Measurements from ENCODE around the gene PALMD.

The PALMD gene, protein sequence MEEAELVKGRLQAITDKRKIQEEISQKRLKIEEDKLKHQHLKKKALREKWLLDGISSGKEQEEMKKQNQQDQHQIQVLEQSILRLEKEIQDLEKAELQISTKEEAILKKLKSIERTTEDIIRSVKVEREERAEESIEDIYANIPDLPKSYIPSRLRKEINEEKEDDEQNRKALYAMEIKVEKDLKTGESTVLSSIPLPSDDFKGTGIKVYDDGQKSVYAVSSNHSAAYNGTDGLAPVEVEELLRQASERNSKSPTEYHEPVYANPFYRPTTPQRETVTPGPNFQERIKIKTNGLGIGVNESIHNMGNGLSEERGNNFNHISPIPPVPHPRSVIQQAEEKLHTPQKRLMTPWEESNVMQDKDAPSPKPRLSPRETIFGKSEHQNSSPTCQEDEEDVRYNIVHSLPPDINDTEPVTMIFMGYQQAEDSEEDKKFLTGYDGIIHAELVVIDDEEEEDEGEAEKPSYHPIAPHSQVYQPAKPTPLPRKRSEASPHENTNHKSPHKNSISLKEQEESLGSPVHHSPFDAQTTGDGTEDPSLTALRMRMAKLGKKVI

DNA sequence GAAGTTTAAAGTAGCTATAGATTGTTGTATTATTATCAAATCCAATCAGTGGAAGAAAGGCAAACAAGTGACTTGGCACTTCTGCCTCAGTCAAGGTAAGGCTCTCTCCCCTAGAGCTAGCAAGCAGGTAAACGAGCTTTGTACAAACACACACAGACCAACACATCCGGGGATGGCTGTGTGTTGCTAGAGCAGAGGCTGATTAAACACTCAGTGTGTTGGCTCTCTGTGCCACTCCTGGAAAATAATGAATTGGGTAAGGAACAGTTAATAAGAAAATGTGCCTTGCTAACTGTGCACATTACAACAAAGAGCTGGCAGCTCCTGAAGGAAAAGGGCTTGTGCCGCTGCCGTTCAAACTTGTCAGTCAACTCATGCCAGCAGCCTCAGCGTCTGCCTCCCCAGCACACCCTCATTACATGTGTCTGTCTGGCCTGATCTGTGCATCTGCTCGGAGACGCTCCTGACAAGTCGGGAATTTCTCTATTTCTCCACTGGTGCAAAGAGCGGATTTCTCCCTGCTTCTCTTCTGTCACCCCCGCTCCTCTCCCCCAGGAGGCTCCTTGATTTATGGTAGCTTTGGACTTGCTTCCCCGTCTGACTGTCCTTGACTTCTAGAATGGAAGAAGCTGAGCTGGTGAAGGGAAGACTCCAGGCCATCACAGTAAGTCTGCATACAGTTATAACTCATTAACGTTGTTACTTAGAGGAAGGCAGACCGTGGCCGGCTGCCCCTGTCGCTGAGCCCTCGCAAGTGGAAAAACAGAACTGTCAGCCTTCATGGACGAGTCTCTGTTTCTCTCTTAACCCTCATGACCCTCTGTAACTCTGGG lies at the start of gene PALMD:
Gene PALMD (plus strand): TSS at position 415 of the 833 bp plus-strand sequence. CDS start 205 bp downstream, at position 620.
- DNase-seq (ENCODE audit: low spot score) = peak; percentile 21

DNA sequence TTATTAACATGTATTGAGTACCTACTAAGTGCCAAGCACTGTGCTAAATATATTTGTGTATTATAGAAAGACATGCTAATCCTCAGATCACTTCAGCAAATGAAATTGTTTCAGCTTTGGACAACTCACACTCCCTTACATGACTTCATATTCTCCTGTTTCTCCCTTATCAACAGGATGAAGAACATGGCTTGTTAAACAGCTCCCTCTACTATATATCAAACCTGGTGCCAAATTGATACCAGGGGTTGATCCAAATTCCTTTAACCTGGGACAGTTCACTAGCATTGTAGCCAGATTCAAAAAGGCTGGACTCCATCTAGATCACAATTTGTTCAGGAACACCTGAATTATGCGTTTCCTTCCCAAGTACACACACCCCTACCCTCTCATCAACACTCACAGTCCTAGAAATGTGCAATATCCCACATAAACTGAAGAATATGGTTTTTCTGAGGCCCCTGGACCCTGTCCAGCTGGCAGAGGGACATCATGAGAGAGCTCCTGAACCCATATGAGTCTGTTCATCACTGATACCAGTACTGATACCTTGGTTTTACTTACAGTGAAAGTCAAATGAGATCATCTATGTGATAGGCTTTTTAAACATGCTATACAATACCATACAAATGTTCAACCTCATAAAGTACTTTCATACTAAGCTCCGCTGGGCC lies 47.0 kb upstream of the PALMD start:
- no peak for DNase-seq (ENCODE audit: low spot score)

DNA sequence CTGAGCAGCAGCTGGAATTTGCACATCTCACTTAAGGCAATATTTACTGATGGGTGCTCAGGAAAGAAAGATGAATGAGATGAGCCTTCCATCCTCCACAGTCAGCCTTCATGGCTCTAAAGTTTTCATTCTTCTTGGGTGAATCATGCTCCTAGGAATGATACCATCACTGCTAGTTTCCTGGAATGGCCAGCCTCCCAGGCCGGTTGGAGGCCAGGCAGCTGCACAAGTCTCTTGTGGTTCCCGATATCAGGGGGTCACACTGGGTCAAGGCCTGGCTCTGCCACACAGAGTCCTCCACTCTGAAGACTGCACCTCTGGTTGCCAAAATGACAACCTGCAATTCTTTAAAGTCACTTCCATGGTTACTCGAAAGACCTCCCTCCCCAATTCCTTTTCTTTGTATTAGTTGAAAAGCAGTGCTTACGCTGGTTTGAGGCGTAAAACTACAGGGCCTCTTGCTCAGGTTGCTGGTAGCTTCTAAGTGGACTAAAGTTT lies 46.2 kb upstream of the PALMD start:
- DNase-seq (ENCODE audit: low spot score) = peak; percentile 86

DNA sequence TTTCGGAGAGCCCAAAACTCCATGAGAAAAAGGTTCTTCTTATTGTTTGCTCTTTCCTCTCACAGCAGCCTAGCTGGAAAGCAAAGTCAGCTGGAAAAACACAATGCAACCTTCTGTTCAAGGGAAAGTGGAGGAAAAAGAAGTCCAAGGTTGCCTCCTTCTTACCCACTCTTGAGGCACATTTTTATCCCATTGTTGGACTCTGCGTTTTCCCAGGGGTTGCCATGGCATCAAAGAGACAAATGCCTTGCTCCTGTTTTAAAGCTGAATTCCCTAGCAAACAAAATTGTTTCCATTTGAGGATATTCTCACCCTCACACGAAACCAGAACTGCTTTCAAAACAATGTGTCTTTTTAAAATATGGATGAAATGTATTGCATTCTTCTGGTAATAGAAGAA lies 45.1 kb upstream of the PALMD start:
- DNase-seq (ENCODE audit: low spot score) = peak; percentile 18

DNA sequence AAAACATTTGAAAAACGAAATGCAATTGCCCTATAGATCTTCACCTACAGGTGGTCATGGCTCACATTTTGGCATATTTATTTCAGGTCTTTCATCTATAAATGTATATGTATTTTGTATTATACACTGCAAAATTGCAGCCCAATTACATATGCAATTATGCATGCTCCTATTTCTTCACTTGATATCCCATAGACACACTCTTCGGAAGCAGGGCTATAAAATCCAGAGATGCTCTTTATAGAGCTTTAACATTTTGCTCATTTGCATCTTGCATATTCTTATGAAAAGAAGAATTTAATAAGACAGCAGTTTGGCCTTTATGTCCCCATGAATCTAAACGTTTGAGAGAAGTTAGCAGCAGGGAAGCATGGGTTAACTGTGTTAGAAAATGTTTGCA lies 44.7 kb upstream of the PALMD start:
- DNase-seq (ENCODE audit: low spot score) = no peak

DNA sequence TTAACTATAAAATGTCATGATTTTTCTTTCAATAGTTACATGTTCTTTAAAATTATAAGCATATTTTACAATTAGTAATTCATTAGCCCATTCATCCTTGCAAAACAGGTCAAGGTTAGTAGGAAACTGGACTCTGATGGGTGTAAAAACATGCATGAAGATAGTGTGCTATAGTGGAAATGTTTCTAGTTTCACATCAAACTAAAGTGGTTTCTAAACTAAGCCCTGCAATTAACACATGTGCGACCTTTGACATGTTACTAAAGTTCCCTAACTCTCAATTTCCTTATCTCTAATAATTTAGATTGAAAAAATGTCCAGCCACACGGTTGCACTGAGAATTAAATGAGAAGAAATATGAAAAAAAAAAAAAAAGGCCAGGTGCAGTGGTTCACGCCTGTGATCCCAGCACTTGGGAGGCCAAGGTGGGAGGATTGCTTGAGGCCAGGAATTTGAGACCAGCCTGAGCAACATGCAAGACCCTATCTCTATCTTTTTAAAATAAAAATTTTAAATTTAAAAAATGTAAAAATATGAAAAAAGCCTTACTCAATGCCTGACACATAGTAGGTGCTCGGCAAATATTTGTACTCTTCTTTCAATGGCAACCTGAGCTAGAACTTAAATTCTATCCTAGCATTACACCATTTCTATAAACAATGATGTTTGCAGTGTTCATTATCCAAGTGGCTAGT lies 44.1 kb upstream of the PALMD start:
- no peak for DNase-seq (ENCODE audit: low spot score)

DNA sequence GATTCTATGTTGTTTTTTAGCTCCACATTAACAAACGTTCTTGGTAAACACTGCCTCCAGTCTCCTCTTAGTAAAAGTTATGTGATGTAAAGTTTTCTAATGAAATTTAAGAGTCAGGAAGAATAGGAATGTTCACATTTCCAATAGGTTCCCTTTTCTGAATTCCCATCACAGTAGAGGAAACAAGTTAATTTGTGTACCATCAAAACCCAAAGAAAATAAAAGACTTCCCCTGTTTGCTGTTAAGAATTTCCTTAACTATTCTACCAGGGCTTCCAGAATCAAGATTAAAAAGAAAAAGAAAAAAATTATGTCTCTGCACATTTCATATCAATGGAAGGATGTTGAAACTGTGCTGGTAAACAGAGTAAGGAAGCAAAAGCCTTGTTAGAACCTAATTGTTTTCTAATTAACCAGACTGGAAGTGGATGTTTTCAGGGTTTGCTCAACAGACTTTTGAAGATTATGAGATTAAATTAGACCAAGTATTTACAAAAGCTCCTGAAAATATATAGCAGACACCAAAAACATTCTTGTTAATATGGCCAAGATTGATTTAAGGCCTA lies 43.4 kb upstream of the PALMD start:
- DNase-seq (ENCODE audit: low spot score) = no peak

DNA sequence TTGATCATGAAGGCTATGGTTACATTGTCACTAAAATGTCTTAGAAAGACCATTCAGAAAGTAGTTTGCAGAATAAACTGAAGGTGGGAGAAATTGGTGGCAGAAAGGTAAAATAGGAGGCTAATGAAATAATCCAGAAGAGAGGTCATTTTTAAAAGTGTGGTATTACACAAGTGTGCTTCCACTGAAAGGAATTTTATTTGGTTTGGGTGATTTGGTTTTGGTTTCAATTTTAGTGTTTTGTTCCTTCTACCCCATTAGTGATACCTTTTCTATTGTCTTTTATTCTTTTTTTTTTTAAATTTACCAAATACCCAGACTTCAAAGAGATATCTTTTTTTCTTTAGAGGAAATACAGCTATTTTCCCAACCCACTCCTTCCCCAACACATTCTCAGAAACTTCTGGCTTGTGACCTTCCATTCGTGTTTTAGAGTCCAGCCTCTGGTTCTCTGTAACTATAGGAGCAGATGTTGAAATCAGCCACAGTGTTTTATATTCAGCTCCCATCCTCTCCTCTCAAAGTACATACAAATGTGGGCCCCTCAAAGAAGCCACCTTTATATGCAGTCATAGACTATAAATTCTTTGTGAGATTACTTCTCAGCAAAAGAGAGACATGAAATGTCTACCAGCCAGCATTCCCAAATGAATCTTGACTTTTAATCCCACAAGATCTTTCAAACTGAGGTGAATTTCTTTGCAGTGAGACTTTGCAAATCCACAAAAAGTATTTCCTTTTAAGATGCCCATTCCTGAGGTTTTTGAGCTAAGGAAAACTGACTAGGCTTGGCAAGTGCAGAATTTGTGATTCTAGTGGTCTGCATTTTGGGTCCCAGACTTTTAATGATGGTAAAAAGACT lies 42.0 kb upstream of the PALMD start:
- DNase-seq (ENCODE audit: low spot score) = no peak

DNA sequence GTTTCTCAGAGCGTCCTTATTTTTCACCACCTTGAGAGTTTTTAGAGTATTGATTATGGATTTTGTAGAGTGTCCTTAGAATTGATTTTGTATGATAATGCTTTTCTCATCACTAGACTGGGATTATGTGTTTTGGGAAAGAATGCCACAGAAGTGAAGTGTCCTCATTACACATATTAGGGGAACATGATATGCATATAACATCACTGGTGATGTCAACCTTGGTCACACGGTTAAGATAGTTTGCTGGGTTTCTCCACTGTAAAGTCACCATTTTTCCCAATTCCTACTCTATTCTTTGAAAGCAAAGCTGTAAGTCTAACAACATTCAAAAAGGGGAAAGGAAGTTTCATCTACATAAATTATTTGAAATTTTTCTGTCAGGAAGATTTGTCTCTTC lies 39.6 kb upstream of the PALMD start:
- no peak for DNase-seq (ENCODE audit: low spot score)

DNA sequence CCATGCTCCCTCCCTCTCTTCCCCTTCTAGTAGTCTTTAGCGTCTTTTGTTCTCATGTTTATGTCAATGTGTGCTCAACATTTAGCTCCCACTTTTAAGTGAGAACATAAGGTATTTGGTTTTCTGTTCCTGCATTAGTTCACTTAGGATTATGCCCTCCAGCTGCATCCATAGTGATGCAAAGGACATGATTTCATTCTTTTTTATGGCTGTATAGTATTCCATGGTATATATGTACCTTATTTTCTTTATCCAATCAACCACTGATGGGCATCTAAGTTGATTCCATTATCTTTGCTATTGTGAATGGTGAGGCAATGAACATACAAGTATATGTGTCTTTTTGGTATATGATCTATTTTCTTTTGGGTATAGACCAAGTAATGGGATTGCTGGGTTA lies 38.3 kb upstream of the PALMD start:
- no peak for DNase-seq (ENCODE audit: low spot score)

DNA sequence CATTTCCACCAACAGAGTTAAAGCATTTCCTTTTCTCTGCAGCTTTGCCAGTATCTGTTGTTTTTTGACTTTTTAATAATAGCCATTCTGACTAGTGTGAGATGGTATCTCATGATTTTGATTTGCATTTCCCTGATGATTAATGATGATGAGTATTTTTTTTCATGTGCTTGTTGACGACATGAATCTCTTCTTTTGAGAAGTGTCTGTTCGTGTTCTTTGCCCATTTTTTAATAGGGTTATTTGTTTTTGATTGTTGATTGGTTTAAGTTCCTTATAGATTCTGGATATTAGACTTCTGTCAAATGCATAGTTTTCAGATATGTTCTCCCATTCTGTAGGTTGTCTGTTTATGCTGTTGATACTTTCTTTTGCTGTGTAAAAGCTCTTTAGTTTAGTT lies 37.9 kb upstream of the PALMD start:
- no peak for DNase-seq (ENCODE audit: low spot score)

DNA sequence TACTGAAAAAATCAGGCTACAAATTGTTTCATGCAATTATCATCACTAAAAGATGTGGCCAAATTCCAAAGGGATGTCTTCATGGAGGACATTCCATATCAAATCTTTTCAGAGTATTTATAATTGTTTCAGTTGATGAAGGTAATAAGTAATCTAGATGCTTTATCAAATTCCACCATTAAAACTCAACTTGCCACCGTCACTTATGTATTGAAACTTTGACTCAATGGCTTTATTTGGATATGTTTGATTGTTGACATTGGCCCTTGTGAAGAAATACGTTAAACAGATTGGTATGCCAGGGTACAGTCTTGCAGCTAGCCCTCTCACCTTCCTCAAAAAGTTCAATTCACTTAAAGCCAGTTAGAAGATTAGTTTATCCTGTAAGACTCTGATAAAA lies 32.2 kb upstream of the PALMD start:
- no peak for DNase-seq (ENCODE audit: low spot score)

DNA sequence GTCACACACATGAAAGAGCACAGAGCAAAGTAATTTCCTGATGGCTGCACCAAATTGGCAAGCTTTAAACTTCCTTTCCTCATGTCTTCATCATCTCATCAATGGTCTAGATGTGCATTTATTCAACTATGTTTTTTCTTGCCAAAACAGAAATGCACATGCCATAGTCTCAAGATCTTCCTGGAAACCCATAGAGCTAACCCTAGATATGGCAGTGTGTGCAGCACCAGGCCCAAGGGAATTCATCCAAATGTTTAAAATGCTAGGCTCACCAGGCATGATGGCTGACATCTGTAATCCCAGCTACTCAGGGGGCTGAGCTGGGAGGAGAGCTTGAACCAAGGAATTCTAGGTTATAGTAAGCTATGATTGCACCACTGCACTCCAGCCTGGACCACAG lies 31.2 kb upstream of the PALMD start:
- DNase-seq (ENCODE audit: low spot score) = no peak

DNA sequence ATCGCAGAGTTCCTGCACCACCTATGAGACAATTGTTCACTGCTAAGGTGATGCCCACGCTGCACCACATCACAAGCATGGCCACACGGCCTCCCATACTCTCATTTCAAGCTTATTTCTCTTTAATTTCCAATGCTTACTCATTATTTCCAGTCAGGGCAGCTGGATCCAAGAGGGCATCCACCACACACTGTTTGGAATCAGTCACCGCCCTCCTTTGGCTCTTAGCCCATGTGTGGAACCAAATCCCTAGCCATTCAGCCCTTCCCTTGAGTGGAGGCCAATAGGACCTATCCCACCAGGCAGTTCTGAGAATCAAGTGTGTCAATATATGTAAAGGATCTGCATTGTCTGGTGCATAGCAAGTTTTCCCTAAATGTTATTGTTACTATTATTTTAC lies 26.3 kb upstream of the PALMD start:
- no peak for DNase-seq (ENCODE audit: low spot score)

DNA sequence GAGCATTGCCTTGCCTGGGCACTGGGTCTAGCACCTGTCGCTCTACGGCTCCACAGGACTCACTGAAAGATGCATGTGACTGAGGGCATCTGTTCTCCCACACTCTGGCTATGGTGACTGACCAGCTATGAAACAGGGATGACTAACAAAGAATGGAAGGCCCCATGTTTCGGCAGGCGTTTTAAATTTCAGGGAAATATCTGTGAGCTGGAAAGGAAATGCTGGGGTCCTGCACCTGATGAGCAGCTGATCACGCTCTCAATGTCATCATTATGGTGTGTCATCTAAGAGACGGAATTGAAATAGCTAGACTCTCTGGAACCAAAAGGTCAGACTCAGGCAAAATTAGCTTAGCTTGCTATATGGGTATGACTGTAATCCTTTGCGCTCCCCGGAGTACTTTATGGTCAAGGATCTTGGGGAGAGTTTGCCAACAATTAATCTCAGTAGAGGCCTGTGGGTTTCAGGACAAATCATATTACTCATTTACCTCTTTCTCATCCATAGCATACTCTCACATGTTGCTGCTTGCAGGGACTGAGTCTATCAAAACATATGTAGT lies 24.5 kb upstream of the PALMD start:
- no peak for DNase-seq (ENCODE audit: low spot score)

DNA sequence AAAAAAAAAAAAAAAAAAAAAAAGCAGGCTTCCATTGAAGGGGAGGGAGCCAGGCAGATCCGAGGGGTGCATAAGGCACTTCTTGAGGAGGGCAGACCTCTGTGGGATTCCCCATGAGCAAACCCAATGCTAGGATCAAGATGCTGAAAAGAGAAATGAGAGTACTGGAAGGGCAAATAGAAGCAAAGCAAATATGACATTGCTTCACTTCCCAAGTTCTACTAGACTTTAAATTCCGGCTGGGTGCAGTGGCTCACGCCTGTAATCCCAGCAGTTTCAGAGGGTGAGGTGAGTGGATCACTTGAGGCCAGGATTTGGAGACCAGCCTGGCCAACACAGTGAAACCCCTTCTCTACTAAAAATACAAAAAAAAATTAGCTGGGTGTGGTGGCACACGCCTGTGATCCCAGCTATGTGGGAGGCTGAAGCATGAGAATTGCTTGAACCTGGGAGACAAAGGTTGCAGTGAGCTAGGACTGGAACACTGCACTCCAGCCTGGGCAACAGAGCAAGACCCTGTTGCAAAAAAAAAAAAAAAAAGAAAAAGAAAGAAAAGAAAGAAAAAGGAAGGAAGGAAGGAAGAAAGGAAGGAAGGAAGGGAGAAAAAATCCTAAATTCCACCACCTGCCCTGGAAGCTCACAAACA lies 23.1 kb upstream of the PALMD start:
- DNase-seq (ENCODE audit: low spot score) = no peak

DNA sequence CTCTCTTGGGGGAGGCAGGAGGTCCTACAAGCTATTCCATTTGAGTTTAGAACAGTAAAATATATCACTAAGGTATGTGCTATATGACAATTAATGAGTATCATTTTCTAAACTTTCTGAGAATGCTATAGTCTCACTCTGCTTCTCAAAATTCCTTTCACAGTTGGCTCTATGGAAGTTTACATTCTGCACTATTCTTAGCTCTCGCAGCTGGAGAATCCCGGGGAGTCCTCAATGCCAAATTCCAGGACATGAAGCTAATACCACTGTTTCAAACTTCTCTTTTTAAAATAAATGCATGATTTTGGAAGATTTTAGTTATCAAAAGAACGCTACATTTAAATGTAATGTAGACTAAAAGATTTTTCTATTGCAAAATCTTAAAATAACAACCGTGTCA lies 22.4 kb upstream of the PALMD start:
- no peak for DNase-seq (ENCODE audit: low spot score)

DNA sequence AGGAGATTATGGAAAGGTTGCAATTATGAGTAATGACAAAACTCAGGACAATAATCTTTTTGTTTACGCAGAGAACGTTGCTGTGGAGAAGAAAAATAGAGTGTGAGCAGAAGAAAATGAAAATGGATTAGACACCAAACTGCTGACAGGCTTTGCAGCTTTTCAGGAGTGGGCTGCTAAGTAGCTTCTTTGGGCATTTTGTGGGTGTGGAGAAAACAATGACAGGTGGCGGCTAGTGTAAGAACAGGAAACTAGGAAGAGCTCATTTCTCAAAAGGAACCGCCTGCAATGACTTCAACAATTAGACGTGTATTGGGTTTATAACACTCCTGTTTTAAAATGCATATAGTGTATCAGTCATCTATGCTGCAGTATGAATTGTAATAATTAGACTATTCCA lies 18.3 kb upstream of the PALMD start:
- DNase-seq (ENCODE audit: low spot score) = no peak

DNA sequence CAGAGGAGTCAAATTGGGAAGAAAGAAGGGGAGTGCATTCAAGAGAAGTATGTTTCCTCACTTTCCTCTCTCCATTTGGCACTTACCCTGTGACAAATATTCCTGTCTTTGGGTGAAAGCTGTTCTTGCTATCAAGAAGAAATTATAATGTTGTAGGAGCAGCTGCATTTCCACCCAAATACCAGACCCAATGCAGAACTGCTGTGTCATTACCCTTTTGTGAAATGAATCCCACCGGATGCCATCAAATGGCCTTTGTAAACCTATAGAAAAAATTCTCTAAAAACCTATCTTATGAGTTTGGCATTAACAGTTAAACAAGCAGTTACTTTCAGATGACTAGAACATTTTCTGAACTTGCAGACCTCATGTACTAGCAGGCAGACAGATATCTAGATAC lies 16.7 kb upstream of the PALMD start:
- no peak for DNase-seq (ENCODE audit: low spot score)
